Activated CD4-positive, alpha-beta memory T cell treated with anti-CD3 and anti-CD28 coated beads, Interleukin-2, amount 10 ng/mL, durations not matched to agents 7 days and 5 days (primary cell): Measurements from ENCODE around the gene CNPPD1. TPM values are rescaled to one million over a fixed set of nuclear protein-coding genes. Genes with fewer than 3 reads are reported as not detected.

ENCODE experiments used
- CTCF ChIA-PET: fragments of 350-600 bp; sonication (Branson Sonifier 250); formaldehyde crosslinking; loops from one replicate; lab custom pipeline; 2021; ENCODE audit warnings: antibody characterized with exemption, inconsistent platforms; lab: Charles Lee
- POLR2A ChIA-PET: fragments of 350-600 bp; sonication (Branson Sonifier 250); formaldehyde crosslinking; loops from one replicate; lab custom pipeline; 2021; ENCODE audit warnings: antibody characterized with exemption; lab: Charles Lee
- DNase-seq: peaks from one replicate; pipeline ENCODE4 v3.0.0-alpha.2; 2020
- H3K27ac Mint-ChIP-seq: one replicate; pipeline ENCODE4 v1.8.0; 2021; ENCODE audit warnings: mild to moderate bottlenecking, mixed read lengths
- H3K27me3 Mint-ChIP-seq: one replicate; pipeline ENCODE4 v1.8.0; 2021; ENCODE audit warnings: mixed read lengths
- H3K36me3 Mint-ChIP-seq: one replicate; pipeline ENCODE4 v1.8.0; 2021; ENCODE audit warnings: low read depth, mixed read lengths
- H3K4me1 Mint-ChIP-seq: one replicate; pipeline ENCODE4 v1.8.0; 2021; ENCODE audit warnings: mixed read lengths
- H3K4me3 Mint-ChIP-seq: one replicate; pipeline ENCODE4 v1.8.0; 2021; ENCODE audit warnings: mild to moderate bottlenecking, mixed read lengths
- H3K9me3 Mint-ChIP-seq: one replicate; pipeline ENCODE4 v1.8.0; 2021; ENCODE audit warnings: mixed read lengths
- total RNA-seq, 2 experiments: library from RNA; stranded (reverse); gene quantifications; one replicate each; pipeline ENCODE4 v1.2.3, GENCODE V29; 2021

Gene CNPPD1
- total RNA-seq = 10 to 100 TPM; 68.7 to 72.9 TPM

- H3K27me3 Mint-ChIP-seq = no peaks in the 10 kb centered on the region
- H3K4me1 Mint-ChIP-seq = peaks cover 66% of the 10 kb centered on the region
- peaks cover 64% of the 10 kb centered on the region for H3K36me3 Mint-ChIP-seq
Measured at GRCh38 chr2:219176818-219177551, at the start of gene CNPPD1. CNPPD1 (minus strand) TSS chr2:219176925; CDS start chr2:219176828, 97 bp downstream.

GRCh38 chr2:219225350-219225749 lies 48.6 kb upstream of the CNPPD1 start:
- no peak overlapping the region for H3K4me3 Mint-ChIP-seq
- H3K4me1 Mint-ChIP-seq = peaks cover 32% of the 10 kb centered on the region
- peaks cover 79% of the 10 kb centered on the region for H3K36me3 Mint-ChIP-seq
- H3K27ac Mint-ChIP-seq = no peak overlapping the region
- no peaks in the 10 kb centered on the region for H3K9me3 Mint-ChIP-seq
- POLR2A ChIA-PET = interaction anchor here (2.1 to 15.5 kb wide), 2 partner anchors 23 to 48 kb away, joined by 8 to 425 read pairs; partner anchors contain the start of genes CNPPD1, GLB1L, STK16 and TUBA4A
- CTCF ChIA-PET = interaction anchor here (1.3 kb wide), 1 partner anchor 70 kb away, joined by 6 read pairs; no protein-coding TSS in a partner anchor
- H3K27me3 Mint-ChIP-seq = no peaks in the 10 kb centered on the region
- DNase-seq = no peak

More at GRCh38 chr2:219176818-219177551, at the start of gene CNPPD1:
- DNase-seq = peak; percentile 92
- H3K4me3 Mint-ChIP-seq = peak within 1 kb of the TSS; percentile 81
- peak within 1 kb of the TSS; percentile 99 for H3K27ac Mint-ChIP-seq
- CTCF ChIA-PET = interaction anchor here (0.7 to 3.9 kb wide), 11 partner anchors 17 to 119 kb away, joined by 3 to 26 read pairs (median 6); partner anchors contain the start of genes GLB1L, NHEJ1, STK16 and ZFAND2B
- H3K9me3 Mint-ChIP-seq = no peaks in the 10 kb centered on the region
- POLR2A ChIA-PET = interaction anchor here (0.6 to 12.0 kb wide), 30 partner anchors 8 to 958 kb away, joined by 3 to 160 read pairs (median 6); partner anchors contain the start of genes ABCB6, ANKZF1, ATG9A and DNAJB2

GRCh38 chr2:219223831-219224610 lies 47.3 kb upstream of the CNPPD1 start:
- ChIA-PET POLR2A (interaction anchor here (0.6 to 2.1 kb wide), 2 partner anchors 15 to 47 kb away, joined by 3 to 8 read pairs; partner anchors contain the start of gene CNPPD1), CTCF (interaction anchor here (1.0 to 1.3 kb wide), 2 partner anchors 12 to 71 kb away, joined by 4 to 6 read pairs; no protein-coding TSS in a partner anchor)
- no peak overlapping the region for H3K4me3 Mint-ChIP-seq
- no peak for DNase-seq
- H3K27me3 Mint-ChIP-seq = no peaks in the 10 kb centered on the region
- no peak overlapping the region for H3K27ac Mint-ChIP-seq
- H3K9me3 Mint-ChIP-seq = no peaks in the 10 kb centered on the region
- peaks cover 35% of the 10 kb centered on the region for H3K4me1 Mint-ChIP-seq
- H3K36me3 Mint-ChIP-seq = peaks cover 79% of the 10 kb centered on the region

GRCh38 chr2:219221957-219222518 lies 45.3 kb upstream of the CNPPD1 start:
- no peak overlapping the region for H3K4me3 Mint-ChIP-seq
- no peak overlapping the region for H3K27ac Mint-ChIP-seq
- CTCF ChIA-PET = interaction anchor here (1.4 kb wide), 1 partner anchor 73 kb away, joined by 3 read pairs; no protein-coding TSS in a partner anchor
- H3K4me1 Mint-ChIP-seq = peaks cover 32% of the 10 kb centered on the region
- POLR2A ChIA-PET = interaction anchor here (0.7 to 7.4 kb wide), 3 partner anchors 7 to 32 kb away, joined by 3 to 85 read pairs (median 6); partner anchors contain the start of genes ANKZF1, ATG9A, GLB1L and STK16
- no peaks in the 10 kb centered on the region for H3K27me3 Mint-ChIP-seq
- H3K36me3 Mint-ChIP-seq = peaks cover 72% of the 10 kb centered on the region
- H3K9me3 Mint-ChIP-seq = no peaks in the 10 kb centered on the region
- DNase-seq = no peak

GRCh38 chr2:219220652-219221402 lies 44.1 kb upstream of the CNPPD1 start:
- no peaks in the 10 kb centered on the region for H3K9me3 Mint-ChIP-seq
- peaks cover 38% of the 10 kb centered on the region for H3K4me1 Mint-ChIP-seq
- no peak for DNase-seq
- H3K36me3 Mint-ChIP-seq = peaks cover 73% of the 10 kb centered on the region
- CTCF ChIA-PET = no interaction called here
- no peak overlapping the region for H3K4me3 Mint-ChIP-seq
- H3K27me3 Mint-ChIP-seq = no peaks in the 10 kb centered on the region
- POLR2A ChIA-PET = interaction anchor here (6.0 to 7.4 kb wide), 2 partner anchors 8 to 32 kb away, joined by 63 to 85 read pairs; partner anchors contain the start of genes ANKZF1, ATG9A, TUBA4A and TUBA4B
- no peak overlapping the region for H3K27ac Mint-ChIP-seq

- Mint-ChIP-seq H3K36me3 (peaks cover 64% of the 10 kb centered on the region), H3K9me3 (no peaks in the 10 kb centered on the region), H3K4me1 (peaks cover 34% of the 10 kb centered on the region), H3K27ac (no peak overlapping the region), H3K27me3 (no peaks in the 10 kb centered on the region), H3K4me3 (no peak overlapping the region)
- ChIA-PET POLR2A (interaction anchor here (0.9 to 7.4 kb wide), 8 partner anchors 9 to 61 kb away, joined by 3 to 85 read pairs (median 30); partner anchors contain the start of genes ANKZF1, ATG9A, CNPPD1 and DNAJB2), CTCF (interaction anchor here (1.3 to 2.8 kb wide), 2 partner anchors 59 to 75 kb away, joined by 3 to 16 read pairs; partner anchors contain the start of gene DNAJB2)
- DNase-seq = no peak
Measured at GRCh38 chr2:219219784-219220532, 43.2 kb upstream of the CNPPD1 start.

- peak; percentile 88 for DNase-seq
- no peaks in the 10 kb centered on the region for H3K27me3 Mint-ChIP-seq
- H3K27ac Mint-ChIP-seq = peak within 1 kb of the TSS; percentile 82
- CTCF ChIA-PET = interaction anchor here (1.3 to 2.8 kb wide), 8 partner anchors 10 to 76 kb away, joined by 3 to 16 read pairs (median 8); partner anchors contain the start of genes CNPPD1, DNAJB2, GLB1L and NHEJ1
- peak within 1 kb of the TSS; percentile 85 for H3K4me3 Mint-ChIP-seq
- H3K36me3 Mint-ChIP-seq = peaks cover 64% of the 10 kb centered on the region
- POLR2A ChIA-PET = interaction anchor here (0.9 to 7.4 kb wide), 11 partner anchors 10 to 76 kb away, joined by 3 to 85 read pairs (median 22); partner anchors contain the start of genes ANKZF1, ATG9A, CNPPD1 and DNAJB2
- H3K9me3 Mint-ChIP-seq = no peaks in the 10 kb centered on the region
- H3K4me1 Mint-ChIP-seq = peaks cover 38% of the 10 kb centered on the region
Measured at GRCh38 chr2:219218732-219219701, 42.3 kb upstream of the CNPPD1 start, which contains the start of gene ABCB6. ABCB6 (minus strand) TSS chr2:219218958; CDS start chr2:219218673, 285 bp downstream.

GRCh38 chr2:219218217-219218731 lies 41.5 kb upstream of the CNPPD1 start:
- no peak for DNase-seq
- Mint-ChIP-seq H3K27me3 (no peaks in the 10 kb centered on the region), H3K36me3 (peaks cover 64% of the 10 kb centered on the region)

GRCh38 chr2:219216535-219216915 lies 39.8 kb upstream of the CNPPD1 start:
- ChIA-PET CTCF (interaction anchor here (0.7 to 2.4 kb wide), 9 partner anchors 10 to 79 kb away, joined by 3 to 8 read pairs (median 4); partner anchors contain the start of gene ZFAND2B), POLR2A (interaction anchor here (1.0 to 7.4 kb wide), 9 partner anchors 9 to 79 kb away, joined by 3 to 85 read pairs (median 17); partner anchors contain the start of genes ANKZF1, ATG9A, CNPPD1 and GLB1L)
- Mint-ChIP-seq H3K36me3 (peaks cover 56% of the 10 kb centered on the region), H3K4me3 (peak overlapping the region; percentile 32), H3K27ac (peak overlapping the region; percentile 26), H3K9me3 (no peaks in the 10 kb centered on the region), H3K4me1 (peaks cover 44% of the 10 kb centered on the region), H3K27me3 (no peaks in the 10 kb centered on the region)
- no peak for DNase-seq

More at GRCh38 chr2:219218217-219218731, 41.5 kb upstream of the CNPPD1 start:
- H3K9me3 Mint-ChIP-seq = no peaks in the 10 kb centered on the region
- ChIA-PET CTCF (interaction anchor here (0.6 to 2.8 kb wide), 16 partner anchors 9 to 77 kb away, joined by 3 to 16 read pairs (median 4); partner anchors contain the start of genes ANKZF1, ATG9A, CNPPD1 and DNAJB2), POLR2A (interaction anchor here (0.9 to 7.4 kb wide), 10 partner anchors 10 to 77 kb away, joined by 3 to 85 read pairs (median 24); partner anchors contain the start of genes ANKZF1, ATG9A, CNPPD1 and DNAJB2)
- peak overlapping the region; percentile 85 for H3K4me3 Mint-ChIP-seq
- H3K4me1 Mint-ChIP-seq = peaks cover 39% of the 10 kb centered on the region
- H3K27ac Mint-ChIP-seq = peak overlapping the region; percentile 82
